ENCODE results near the gene SMPDL3B.
A peak's percentile ranks its signal among the peaks of the same experiment; 100 is the strongest.
"Not testable (repeated sequence)": the region's sequence is repeated elsewhere in the genome, so short reads cannot be mapped to it uniquely, and the experiment has no call there.

Gene SMPDL3B

DNA sequence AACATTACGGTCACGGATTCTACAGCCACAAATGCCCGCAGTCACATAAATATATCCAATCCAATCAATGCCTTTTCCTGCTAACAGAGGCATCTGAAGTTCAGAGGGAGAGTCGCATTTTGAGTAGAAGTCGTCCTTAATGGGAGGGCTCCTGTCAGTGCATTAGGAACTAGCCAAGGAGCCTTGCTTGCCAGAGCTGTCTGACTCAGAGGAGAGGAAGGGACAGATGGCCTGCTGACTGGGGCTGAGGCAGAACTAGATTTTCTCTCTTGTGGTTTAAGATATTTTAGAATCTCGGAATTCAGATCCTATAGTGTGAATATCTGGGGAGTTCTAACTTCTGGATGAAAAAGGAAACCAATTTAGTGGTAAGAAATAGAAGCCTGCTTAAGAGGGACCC, 35.6 kb downstream of the SMPDL3B start:
- DNase-seq (ENCODE audit: low read depth in 2 of 2), result peak; percentile 39 to 42

DNA sequence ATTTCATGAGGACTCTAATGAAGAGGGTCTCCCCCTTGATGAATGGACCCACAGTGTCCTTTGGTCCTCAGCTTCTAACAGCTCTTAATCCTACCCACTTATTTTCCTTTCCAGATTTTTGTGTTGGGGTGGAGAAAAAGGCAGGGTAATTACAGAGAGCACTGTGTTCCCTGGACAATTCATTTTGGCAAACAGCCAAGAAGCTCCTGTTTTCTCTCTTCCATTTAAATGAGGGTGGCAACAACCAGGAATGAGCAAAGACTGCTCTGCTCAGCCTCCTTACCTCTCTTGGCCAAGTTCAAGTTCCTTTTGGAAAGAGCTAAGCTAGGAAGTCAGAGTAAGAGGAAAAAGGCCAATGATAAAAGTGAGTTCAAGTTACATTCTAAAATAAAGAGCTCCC, 36.9 kb downstream of the SMPDL3B start:
- DNase-seq (ENCODE audit: low read depth in 2 of 2), result no peak

DNA sequence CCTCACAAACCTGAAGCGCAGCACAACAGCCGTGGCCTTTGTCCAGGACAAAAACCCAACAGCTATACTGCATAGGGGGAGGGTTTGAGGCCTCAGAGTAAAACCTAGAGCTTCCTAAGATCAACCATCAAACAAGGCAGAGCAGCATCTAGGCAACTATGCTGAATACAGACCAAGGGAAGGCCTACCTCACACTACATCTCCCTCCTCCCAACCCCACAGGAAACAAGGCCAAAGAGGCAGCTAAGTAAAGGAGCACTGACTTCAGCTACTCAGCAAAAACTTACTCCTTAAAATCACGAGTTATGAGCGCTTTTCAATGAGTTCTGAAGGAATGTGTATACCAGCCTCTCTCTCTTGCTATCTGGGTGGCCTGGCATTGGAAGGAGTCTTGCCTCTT, 37.3 kb downstream of the SMPDL3B start:
- no peak for DNase-seq (ENCODE audit: low read depth in 2 of 2)

DNA sequence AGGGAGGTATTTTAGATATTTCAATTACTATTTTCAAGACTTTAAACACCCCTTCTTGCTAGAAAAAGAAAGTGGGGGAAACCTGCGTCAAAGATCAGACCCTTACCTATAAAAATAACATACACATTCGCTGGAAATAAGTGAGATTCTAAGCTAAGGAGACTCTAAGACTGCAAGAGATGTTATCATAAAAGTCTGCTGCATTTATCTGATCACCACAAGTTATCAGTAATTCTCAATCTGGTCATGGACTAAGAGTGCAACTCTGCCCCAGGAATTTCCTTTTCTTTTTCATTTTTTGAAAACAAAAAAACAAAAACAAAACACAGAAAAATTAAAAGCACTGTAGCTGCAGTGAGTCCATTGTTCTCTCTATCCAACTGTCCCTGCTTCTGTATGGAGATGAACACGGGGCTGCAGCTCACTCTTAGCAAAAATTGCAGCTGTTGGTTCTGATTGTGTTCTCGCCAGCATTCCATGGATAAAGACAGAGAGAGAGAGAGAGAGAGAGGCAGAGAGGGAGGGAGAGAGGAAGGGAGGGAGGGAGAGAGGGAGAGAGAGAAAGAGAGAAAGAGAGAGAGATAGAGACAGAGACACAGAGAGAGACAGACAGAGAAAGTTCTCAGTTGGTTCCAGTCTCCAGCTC, 39.1 kb downstream of the SMPDL3B start:
- DNase-seq (ENCODE audit: low read depth in 2 of 2), result no peak

DNA sequence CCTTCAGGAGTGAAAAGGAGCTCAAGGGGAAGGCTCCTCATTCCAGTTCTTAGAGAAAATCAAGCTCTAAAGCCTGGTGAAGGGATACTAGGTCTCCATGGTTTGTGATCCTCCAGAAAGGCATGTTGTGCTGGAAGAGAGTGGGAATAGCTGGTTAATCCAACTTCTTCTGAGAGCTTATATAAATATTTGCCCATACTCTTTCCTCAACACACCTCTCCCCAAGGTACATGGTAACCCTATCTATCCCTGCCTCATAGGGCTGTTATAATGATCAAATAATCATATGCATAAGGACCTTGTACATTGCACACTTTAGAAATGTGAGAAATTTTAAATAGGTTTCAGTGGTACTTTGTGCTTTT, 39.6 kb downstream of the SMPDL3B start:
- DNase-seq (ENCODE audit: low read depth in 2 of 2), result no peak

DNA sequence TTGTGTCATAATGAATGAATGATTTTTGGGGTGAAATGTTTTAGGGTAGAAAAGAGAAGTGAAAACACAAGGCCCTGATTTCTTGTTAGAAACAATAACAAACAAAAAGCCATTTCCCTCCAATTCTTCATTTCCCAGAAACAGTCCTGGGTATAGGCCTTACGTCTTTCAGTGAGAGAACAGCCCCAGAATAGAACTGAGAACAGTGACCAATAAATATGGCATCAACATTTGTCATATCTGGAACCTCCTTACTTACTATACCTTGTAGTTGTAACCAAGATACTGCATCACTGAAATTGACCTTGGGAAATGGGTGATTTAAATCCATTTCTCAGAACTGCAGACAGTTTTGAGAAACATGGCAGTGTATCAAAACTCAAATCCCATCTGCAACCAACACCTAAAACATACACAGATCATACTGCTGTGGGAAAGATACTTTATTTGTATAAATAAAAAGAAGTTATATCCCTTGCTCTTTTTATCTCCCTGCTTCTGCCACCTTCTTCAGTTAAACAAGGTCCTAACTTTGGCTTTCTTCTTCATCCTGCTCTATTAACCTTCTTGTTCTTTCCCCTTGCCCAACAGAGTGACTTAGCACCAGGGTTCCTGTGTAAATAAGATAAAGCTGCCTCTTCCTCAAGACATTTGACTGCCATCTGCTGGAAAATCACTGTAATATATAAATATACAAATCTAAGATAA, 44.5 kb downstream of the SMPDL3B start:
- peak; percentile 23 to 28 for DNase-seq (ENCODE audit: low read depth in 2 of 2)

DNA sequence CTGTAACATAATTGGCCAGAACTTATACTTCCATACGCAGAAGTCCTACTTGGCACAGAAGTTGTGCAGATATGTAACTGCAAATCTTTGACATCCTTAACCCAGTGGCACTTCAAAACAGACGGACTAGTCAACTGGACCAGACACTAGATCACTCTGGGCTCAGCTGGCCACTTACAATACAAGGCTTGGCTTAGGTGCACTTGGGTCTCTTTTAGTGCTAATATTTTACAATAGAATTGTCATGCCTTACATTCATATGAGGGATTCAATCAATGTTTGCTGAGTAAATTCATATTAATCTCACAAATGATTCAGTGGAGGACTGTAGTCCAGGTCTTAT, 45.0 kb downstream of the SMPDL3B start:
- DNase-seq (ENCODE audit: low read depth in 2 of 2), result no peak

DNA sequence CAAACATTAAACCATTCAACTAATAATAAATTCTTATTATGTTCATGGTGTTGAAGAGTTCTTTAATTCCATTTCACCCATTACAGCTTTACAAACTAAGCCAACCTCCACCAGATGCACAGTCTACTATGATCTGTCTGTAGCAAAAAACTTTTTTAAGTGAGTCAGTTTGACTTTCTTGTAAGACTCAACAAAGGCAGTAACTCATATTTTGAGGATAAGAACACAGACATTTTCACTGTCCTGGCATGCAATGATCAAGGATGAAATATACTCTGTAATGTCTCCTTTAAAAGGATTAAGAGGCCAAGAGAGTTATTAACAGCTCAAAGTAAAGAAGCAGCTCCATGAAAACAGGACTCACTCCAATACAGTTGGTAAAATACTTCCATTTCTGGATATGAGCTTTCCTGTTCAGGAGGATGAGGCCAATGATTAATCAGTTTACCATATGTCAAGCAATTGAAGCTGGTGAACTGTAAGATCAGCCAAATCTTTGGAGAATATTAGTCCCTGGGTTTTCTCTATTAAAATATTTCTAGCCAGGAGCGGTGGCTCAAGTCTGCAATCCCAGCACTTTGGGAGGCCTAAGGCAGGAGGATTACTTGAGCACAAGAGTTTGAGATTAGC, 45.5 kb downstream of the SMPDL3B start:
- no peak for DNase-seq (ENCODE audit: low read depth in 2 of 2)

DNA sequence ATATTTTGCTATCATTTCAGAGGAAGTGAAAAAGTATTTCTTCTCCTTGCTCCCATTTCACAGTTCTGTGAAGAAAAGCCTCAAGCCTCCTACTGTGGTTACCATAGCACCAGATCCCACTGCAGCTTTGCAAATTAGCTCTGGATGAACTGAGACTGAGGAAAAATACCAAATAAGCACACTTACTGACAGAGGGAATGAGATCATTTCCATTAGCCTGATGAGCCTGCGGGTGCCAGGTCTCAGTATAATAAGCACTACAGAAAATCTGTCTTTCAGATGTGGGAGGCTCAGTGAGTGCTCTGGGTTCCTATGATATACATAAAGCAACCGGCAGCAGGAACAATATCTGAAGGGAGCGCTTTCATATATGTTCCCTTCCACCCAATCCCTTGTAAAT, 46.3 kb downstream of the SMPDL3B start:
- no peak for DNase-seq (ENCODE audit: low read depth in 2 of 2)

DNA sequence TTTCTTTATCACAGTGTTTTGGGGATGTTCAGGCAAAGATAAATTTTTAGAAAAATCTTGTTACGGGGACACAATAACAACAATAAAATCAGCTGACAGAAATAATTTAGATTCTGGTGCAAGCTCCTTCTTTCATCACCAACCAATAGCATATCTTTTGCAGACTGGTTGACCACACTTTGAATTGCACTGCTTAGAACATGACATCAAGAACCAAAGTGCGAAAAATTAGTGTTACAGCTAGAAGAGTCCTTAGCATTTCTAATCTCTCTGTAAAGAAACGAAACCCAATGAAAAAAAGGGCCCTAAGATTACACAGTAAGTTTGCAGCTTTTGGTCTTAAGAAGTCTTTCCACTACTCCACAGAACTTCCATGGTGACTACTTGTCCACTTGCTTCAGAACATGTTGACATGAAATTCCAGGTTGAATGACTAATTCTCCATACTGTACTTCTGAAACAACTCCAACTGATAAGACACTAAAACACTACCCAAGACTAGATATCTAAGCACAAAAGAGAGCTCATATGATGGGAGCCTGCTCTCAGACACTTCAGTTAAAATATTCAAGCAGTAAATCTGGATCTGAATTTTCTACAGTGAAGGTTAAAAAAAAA, 56.2 kb downstream of the SMPDL3B start:
- no peak for DNase-seq (ENCODE audit: low read depth in 2 of 2)

DNA sequence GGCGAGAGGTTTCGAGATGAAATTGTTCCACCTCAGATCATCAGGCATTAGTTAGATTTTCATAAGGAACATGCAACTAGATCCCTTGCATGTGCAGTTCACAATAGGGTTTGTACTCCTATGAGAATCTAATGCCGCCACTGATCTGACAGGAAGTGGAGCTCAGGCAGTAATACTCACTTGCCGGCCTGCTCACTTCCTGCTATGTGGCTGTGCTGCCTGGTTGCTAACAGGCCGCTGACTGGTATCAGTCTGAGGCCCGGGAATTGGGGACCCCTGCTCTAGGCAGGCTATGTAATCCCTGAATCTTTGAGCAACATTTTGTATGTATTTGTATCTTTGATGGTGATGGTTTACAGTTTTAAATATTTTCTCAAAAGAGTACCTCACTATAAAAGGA, 57.5 kb downstream of the SMPDL3B start:
- no peak for DNase-seq (ENCODE audit: low read depth in 2 of 2)

DNA sequence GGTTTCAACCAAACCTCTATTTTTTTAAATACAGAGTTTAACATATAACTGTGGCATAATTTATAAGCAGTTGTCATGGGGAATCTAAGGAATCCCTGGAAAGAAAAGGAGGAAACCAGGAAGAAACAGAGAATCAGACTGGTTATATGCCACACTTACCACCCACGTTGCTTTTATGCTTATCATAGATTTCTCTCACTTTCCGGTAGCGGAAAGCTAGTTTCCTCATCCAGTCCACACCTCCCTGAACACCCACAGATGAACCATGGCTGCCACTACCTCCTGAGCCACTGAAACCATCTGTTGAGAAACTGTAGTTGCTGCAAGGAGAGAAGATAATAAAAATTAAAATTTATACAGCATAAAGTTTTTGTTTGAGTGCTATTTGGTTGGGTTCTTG, 58.4 kb downstream of the SMPDL3B start:
- no peak for DNase-seq (ENCODE audit: low read depth in 2 of 2)

DNA sequence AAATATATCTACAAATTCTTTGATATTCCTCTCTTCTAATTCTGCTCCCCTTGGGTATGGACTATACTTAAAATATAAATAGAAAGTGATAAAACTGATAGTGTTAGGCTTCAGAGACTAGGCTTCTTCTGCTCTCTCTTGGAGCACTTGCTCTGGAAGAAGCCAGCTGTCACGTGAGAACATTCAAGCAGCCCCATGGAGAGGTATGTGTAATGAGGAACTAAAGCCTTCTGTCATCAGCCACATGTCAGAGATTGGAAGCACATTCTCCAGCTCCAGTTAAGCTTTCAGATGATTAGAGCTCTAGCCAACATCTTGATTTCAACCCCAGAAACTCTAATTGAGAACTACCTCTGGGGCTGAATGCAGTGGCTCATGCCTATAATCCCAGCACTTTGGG, 59.3 kb downstream of the SMPDL3B start:
- no peak for DNase-seq (ENCODE audit: low read depth in 2 of 2)

DNA sequence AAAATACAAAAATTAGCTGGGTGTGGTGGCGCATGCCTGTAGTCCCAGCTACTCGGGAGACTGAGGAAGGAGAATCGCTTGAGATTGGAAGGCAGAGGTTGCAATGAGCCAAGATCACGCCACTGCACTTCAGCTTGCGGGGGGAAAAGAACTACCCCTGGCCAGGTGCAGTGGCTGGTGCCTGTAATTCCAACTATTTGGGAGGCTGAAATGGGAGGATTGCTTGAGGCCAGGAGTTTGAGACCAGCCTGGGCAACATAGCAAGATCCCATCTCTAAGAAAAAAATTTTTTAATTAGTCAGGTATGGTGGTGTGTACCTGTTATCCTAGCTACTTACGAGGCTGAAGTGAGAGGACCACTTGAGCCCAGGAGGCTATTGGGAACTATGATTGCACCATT, 59.7 kb downstream of the SMPDL3B start:
- not testable (repeated sequence) for DNase-seq (ENCODE audit: low read depth in 2 of 2)

DNA sequence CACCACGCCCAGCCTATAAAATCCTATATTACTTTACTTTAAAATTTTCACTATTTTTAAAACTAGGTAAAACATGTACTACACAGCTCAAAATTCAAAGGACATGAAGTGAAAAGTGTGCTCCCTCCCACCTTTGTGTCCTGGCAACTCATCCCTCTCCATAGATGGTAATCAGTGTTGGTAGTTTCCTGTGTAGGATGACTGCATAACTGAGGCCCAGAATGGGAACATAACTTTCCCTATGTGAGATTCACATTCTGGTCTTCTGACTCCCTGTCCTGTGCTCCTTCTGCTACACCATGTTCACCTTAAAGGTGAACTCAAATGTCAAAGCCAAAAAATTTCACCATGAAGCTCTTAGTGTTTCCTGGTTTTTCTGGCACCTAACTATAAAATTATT, 64.3 kb downstream of the SMPDL3B start:
- DNase-seq (ENCODE audit: low read depth in 2 of 2), result no peak

DNA sequence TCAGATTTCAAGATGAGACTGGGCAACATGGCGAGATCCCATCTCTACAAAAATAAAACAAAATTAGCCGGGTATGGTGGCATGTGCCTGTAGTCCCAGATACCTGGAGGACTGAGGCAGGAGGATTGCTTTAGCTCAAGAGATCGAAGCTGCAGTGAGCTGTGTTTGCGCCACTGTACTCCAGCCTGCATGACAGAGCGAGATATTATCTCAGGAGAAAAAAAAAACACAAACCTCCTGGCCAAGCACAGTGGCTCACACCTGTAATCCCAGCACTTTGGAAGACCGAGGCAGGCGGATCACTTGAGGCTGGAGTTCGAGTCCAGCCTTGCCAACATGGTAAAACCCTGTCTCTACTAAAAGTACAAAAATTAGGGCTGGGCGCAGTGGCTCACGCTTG, 67.8 kb downstream of the SMPDL3B start:
- DNase-seq (ENCODE audit: low read depth in 2 of 2), result no peak

DNA sequence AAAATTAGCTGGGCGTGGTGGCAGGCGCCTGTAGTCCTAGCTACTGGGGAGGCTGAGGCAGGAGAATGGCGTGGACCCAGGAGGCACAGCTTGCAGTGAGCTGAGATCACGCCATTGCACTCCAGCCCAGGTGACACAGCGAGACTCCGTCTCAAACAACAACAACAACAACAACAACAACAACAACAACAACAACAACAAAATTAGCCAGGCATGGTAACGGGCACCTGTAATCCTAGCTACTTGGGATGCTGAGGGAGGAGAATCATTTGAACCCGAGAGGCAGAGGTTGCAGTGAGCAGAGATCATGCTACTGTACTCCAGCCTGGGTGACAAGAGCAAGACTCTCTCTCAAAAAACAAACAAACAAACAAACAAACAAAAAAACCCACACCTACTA, 68.3 kb downstream of the SMPDL3B start:
- DNase-seq (ENCODE audit: low read depth in 2 of 2), result not testable (repeated sequence)

All from fibroblast of skin of left quadriceps (primary cell).